ENCODE measurements around the gene CWC25.
"Not testable (repeated sequence)": the region's sequence is repeated elsewhere in the genome, so short reads cannot be mapped to it uniquely, and the experiment has no call there.

Gene CWC25

DNA sequence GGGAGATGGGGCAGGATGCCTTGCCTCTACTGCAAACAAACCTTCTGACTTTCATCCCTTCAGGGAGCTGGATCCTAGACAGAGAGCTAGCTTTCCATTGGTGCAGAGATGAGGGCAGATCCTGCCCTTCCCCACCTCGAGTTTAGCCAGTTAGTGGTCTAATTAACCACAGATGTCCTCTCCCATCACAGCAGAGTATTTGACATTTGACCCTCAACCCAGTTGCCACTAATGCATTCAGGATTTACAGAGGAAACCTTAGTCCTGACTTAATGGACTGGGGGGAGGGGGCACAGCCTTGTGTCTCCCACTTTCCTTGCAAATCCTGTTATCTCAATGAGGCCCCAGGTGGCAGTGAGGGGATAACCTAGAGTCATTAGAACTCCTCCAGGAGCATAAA is 35.9 kb downstream of the CWC25 start:
- DNase-seq = no peak

DNA sequence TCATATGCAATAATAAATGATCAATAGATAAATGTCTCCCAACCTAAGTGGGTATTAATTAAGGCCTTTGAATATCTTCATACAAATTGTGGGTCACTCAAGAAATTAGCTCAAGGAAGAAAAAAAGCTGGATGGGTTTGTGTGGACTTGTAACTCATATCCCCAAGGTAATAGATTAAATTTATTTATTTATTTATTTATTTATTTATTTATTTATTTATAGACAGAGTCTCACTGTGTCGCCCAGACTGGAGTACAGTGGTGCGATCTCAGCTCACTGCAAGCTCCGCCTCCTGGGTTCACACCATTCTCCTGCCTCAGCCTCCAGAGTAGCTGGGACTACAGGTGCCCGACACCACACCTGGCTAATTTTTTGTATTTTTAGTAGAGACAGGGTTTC is 37.1 kb downstream of the CWC25 start:
- DNase-seq = not testable (repeated sequence)

DNA sequence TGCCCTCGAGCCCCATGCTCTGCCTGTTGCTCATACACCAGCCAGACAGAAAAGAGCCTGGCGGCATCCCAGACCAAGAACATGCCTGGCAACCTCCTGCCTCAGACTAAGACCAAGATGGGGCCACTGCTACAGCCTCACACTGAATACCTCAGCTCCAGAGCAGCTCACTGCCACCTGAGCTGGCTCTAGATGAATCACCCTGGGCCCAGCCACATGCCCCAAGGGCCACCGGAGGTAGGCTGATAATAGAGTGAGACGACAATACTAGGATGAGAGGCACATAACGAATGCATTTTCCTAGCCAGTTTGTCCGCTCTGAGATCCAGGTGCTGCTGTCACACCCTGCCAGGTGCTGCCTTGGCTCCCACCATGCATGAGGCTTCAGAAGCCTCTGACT is 38.7 kb downstream of the CWC25 start:
- no peak for DNase-seq

DNA sequence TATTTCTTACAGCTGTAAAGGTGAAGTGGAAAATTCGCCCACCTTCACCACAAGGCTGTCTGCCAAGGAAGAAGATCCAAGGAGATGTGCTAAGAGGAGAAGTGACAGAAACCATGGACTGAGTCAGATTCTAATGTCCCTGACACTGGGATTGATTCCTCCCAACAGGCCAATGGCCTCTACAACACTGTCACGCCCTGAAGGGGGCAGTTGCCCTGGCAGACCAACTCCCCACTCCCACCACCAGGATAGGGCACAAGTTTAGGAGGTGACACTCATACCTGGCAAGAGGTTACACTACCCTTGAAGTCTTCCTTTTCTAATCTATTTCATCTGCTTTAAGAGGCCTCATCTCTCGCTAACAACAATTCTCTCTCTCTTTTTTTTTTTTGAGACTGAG is 41.9 kb downstream of the CWC25 start:
- no peak for DNase-seq

DNA sequence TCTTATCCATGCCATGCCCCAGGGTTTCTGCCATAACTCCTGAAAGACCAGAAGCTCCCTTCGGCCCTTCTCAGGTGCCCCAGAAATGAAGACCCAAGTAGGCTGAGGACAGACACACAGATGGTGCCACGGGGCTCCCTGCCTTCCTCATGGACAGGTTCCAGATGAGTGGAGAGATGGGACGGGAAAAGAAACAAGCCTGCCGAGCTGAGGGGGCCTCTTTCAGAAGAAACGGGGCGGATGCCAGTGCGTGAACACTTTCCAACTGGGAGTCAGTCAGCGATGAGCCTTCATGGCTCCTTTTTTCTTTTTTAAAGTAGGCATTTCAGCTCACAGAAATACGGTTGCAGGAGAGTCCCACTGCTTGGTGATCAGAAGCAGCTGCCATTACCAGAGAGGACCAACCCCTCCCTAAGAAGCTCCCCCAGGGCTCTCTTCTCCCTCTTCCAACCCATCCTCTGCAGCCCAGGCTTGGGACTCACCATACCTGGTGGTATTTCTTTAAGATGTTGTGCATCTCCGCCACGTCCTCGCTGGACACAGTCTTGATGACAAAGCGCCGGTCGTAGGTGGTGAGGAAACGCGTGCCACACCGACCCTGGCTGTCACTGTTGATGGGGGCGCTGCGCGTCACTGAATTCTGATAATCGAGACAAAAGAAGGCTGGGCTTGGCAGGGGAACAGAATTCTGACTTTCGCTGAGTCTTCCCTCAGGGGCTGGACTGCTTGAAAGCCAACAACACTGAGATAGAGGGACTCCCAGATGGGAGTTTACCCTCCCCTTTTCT is 45.0 kb downstream of the CWC25 start:
- DNase-seq = peak in 1 of 51 donors; percentile 48

DNA sequence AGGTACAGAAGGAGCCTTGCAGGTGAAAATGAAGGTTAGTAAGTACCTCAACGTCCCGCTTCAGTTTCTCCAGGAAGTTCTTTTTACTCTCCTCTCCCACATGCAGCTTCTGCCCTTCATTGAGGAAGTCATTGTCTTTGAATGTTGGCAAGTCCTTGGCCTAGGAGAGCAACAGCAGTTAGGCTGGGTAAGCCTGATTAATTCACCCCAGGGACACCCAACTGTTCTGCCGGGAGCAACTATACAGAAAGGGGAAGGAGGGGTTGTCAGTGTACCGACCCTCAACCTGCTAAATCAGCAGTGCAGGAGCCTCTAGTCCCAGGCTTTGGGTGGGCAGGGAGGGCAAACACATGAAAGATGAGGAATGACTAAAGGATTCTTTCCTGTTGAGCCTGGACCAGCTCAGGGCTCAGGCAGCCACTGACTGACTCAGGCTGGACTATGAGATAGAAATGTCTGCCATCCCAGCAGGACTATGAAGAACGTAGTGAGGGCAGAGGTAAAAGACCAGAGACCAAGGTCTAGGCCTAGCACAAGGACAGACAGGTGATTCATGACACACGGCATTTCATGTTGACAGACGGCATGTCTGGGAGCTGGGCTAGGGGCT is 47.4 kb downstream of the CWC25 start:
- no peak for DNase-seq

DNA sequence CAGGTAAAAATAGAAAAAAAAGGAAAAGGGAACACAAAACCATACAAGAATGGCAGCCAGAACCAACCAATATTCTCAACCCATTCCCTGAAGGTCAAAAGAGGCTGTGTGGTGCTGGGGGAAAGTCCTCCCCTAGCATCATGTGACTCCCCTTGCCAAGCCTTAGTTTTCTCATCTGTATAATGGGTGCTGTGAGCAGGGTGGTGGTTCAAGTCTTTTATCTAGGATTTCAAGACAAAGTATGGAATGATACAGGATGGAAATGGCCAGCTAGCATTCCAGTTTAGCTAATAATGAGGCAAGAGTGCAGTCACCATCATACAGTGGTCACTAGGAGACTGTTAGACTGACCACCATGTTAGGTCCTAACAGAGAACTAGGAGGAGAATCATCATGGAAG is 51.9 kb downstream of the CWC25 start:
- no peak for DNase-seq

DNA sequence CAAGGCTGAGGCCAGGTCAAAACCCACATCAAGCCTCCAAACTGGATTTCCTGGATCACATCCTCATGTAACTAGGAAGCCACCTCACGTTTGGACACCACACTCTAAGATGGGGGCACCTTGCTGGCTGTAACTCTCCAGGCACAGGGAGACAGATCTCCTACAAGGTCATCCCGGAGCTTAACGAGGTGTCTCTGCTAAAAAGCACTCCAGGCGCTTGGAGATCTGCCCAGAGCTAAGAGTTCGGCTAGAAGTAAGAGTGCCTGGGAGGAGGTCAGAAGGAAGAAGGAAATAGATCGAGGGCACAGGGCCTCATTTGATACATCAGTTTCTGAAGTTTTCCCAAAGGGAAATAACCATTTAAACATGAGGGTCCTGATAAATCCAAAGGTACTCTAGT is 56.7 kb downstream of the CWC25 start:
- no peak for DNase-seq

DNA sequence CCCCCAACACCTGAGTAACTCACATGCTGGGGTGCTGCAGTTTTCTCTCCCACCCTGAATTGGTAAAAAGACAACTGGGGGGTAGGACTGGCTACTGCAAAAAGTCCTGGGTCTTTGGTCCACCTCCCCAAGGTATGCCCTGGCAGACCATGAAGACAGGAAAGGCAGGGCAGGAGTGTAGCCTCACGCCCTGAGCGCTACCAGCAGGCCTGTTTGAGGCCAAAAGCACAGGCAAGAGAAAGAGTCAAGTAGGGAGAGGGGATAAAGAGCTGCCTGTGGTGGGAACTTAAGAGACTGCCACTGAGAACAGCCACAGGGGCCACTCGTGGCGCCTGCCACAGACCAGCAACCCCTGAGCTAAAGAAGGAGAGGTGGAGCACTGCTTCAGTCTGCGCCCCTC is 58.8 kb downstream of the CWC25 start:
- DNase-seq = no peak

DNA sequence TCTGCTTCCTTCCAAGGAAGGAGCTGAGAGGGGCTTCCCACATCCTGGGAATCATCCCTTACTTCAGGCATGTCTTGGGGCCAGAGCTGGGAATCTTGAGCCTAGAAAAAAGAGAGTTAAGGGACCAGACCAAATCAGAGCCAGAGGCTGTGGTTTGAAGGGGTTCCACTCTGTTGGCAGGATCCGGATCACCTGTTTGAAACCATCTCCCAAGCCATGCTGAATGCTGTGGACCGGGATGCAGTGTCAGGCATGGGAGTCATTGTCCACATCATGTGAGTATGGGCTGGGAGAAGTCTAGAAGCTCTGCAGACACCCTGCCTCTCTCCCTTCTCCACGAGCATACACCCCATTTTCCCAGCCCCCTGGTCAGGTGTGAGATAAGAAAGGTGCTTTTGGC is 62.9 kb downstream of the CWC25 start:
- DNase-seq = no peak

DNA sequence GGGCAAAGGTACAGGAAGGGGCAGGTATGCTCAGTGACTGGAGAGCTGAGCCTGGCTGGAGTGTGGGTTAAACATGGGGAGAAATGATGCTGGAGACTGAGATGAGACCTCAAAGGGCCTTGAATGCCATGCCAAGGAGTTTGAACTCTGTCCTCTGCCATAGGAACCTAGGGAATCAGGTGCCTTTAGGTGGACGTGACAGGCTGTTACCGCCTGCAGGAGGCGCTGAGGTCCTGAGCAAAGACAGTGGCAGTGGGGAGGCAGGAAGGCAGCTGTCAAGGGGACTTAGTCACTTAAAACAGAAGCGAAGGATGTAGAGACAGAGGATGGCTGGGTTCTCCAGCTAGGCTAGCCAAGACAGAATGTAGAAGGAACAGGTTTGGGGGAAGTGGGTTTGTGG is 63.5 kb downstream of the CWC25 start:
- DNase-seq = no peak

DNA sequence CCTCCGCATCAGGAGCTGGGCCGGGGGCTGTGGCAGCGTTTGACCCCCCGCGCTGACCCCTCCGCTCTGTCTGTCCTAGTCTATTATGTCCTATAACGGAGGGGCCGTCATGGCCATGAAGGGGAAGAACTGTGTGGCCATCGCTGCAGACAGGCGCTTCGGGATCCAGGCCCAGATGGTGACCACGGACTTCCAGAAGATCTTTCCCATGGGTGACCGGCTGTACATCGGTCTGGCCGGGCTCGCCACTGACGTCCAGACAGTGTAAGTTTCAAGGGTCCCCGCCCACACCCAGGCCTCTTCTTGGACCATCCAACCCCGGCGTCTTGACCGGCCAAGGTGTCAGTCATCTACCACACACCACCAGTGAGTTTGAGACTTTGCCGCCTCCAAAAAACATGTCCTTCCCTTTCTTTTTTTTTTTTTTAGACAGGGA is 72.0 kb downstream of the CWC25 start:
- DNase-seq = no peak

DNA sequence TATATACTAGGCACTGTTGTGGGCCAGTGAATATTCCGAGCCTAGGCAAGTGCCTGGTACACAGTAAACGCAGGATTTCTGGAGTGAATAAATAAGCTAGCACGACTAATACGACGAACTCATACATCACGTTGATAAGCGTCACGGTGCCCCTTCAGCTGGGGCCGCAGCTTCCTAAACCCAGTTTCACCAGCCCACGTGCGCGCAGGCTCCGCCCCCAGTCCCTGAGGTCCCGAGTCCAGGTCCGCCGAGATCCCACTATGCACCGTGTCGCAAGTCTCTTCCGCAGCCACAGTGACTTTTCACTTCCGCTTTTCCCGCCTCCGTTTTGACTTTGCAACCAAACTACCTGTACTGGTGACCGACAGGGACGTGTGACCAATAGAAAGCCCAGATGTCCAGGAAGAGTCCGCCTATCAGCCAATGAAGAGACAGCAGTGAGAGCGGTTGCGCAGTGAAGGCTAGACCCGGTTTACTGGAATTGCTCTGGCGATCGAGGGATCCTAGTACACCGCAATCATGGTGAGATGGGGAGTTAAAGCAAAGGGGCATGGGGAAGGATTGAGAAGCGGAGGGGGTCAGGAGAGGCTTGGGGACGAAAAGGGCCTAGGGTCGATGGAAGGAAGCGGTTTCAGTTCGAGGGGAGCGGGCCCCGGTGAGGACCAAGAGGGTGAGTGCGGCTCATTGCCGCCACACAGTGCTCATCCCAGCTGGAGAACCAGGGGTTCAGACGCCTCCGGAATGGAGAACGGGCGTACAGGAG is 72.6 kb downstream of the CWC25 start, which contains the start of gene PSMB3:
PSMB3 (plus strand) TSS at position 434 of the 763 bp plus-strand sequence; CDS start at position 520, 86 bp downstream.
- DNase-seq = peak; percentile 58 to 99 (median 97)

DNA sequence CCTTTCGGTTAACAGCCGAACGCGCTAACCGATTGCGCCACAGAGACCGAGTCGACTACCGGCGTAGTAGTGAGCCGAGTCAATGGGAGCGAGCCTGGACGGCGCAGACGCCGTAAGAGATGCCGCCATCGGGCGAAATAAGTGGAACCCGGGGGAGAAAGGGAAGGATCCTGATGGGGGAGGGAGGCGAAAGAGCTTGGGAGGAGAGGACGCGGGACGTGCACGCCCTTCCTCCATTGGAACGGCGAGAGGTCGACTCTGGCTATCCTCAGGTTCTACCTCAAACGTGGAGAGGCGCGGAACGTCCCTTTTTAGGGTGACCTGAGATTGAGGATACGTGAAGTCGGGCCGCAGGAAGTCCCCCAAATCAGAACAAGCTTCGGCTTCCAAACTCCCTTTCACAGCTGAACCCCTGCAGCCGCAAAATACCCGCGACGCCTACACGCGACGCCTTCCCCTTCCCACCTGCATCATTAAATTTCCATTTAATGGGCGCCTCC is 73.3 kb downstream of the CWC25 start:
- peak in 41 of 51 donors; percentile 23 to 88 (median 64) for DNase-seq

DNA sequence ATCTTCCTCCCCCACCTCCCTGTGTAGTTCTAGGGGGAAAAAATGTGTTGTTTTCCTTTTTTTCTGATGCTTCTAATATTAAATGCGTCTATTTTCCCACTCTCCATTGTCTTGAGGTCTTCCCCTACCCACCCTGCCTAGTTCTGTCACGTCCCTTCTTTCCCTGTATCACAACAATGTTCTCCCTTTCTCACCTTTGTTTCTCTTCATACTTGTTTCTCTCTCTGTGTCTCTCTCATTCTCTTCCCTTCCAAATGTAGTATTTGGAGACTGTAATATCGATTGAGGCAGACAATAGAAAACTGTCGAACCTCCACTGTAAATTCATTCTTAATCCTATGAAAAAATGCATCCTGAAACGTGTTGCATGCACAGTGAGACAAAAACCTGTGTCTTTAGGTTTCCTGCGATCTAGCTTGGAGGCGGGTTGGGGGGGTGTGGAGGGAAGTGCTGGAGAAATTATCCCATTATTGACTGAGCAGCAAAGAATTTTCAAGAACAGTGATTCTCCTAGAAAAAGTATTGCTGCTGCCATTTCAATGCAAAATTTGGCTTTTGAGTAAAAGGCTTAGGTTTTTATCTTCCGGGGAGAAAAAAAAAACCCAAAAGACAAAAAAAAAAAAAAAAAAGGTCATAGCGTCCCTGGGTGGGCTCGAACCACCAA is 73.8 kb downstream of the CWC25 start:
- peak in 1 of 51 donors; percentile 78 for DNase-seq

Data from hypothalamus (tissue), 51 donors.